HCT116 (cell line): ENCODE measurements around the gene ZNF814. TPM values are rescaled to one million over a fixed set of nuclear protein-coding genes. Genes with fewer than 3 reads are reported as not detected.

ENCODE experiments used
- ATAC-seq: fragments of 200-7000 bp; cut with Tn5 transposase; 2 replicates; pipeline ENCODE4 v1.9.1; 2020; ENCODE audit warnings: mild to moderate bottlenecking, moderate library complexity
- BruUV-seq: library from RNA; stranded (reverse); fragments of 400-500 nt; replicated peaks from 2 replicates; lab custom pipeline; 2021; lab: Mats Ljungman, UMichigan
- CTCF ChIA-PET: fragments of 300-600 bp; sonication (Branson Sonifier 250); formaldehyde crosslinking; loops from one replicate; lab custom pipeline; 2021; ENCODE audit warnings: antibody characterized with exemption; lab: Charles Lee
- POLR2A ChIA-PET: fragments of 300-600, 350-600 bp; sonication (Branson Sonifier 250); formaldehyde crosslinking; loops from one replicate; lab custom pipeline; 2021; ENCODE audit warnings: antibody characterized with exemption; lab: Charles Lee
- RAD21 ChIA-PET, 2 experiments: fragments of 300-600 bp; sonication (Branson Sonifier 250); formaldehyde crosslinking; loops; one replicate each; lab custom pipeline; 2023; ENCODE audit warnings: low total read pairs in 2 of 2; ENCODE audit not compliant: uncharacterized antibody in 2 of 2, unreplicated experiment in 2 of 2, low non-redundant PET in 1 of 2; lab: Charles Lee
- DNase-seq: peaks from one replicate; pipeline ENCODE4 v3.0.0-alpha.2; 2010; ENCODE audit warnings: low read depth, low spot score
- H2AFZ ChIP-seq: fragments of 200-600 bp; shearing (Covaris generic), sonication (generic); 2 replicates; pipeline ENCODE4 v1.6.1; 2017; ENCODE audit warnings: low read depth, mixed run types, mixed read lengths, antibody characterized with exemption, low read length; ENCODE audit not compliant: poor library complexity, severe bottlenecking
- H3K27ac ChIP-seq: 2 replicates; pipeline ENCODE4 v1.5.1; 2012; ENCODE audit warnings: low read depth, low read length
- H3K27me3 ChIP-seq: fragments of 200-600 bp; sonication (generic); 2 replicates; pipeline ENCODE4 v1.6.1; 2016; ENCODE audit warnings: mixed run types, low read length, mixed read lengths; ENCODE audit not compliant: insufficient read depth
- H3K36me3 ChIP-seq, 2 experiments: fragments of 200-500 bp in 1 of 2; fragments of 200-600 bp in 1 of 2; sonication (Bioruptor generic) in 1 of 2; sonication (generic) in 1 of 2; 2 replicates each; pipeline versions ENCODE4 v1.5.1 to v1.6.1; 2014 to 2016; ENCODE audit warnings: low read length in 2 of 2, inconsistent platforms in 1 of 2, mixed read lengths in 1 of 2, mixed run types in 1 of 2; ENCODE audit not compliant: insufficient read depth in 2 of 2, control insufficient read depth in 1 of 2
- H3K4me1 ChIP-seq, 2 experiments: fragments of 200-600 bp in 1 of 2; sonication (generic) in 1 of 2; 2 replicates each; pipeline versions ENCODE4 v1.5.1 to v1.6.1; 2012 to 2017; ENCODE audit warnings: low read length in 2 of 2, inconsistent platforms in 1 of 2, mild to moderate bottlenecking in 1 of 2, mixed read lengths in 1 of 2, mixed run types in 1 of 2, moderate library complexity in 1 of 2; ENCODE audit not compliant: insufficient read depth in 2 of 2, control insufficient read depth in 1 of 2
- H3K4me2 ChIP-seq: fragments of 200-600 bp; sonication (generic); 2 replicates; pipeline ENCODE4 v1.6.1; 2017; ENCODE audit warnings: mixed run types, low read length, mixed read lengths
- H3K4me3 ChIP-seq, 2 experiments: fragments of 200-600 bp in 1 of 2; sonication (generic) in 1 of 2; replicated peaks in 1 of 2; 2 replicates each; pipeline ENCODE4 v1.5.1; 2011 to 2016; ENCODE audit warnings: low read length in 2 of 2, control low read depth in 1 of 2, low read depth in 1 of 2, mild to moderate bottlenecking in 1 of 2, mixed read lengths in 1 of 2, mixed run types in 1 of 2
- H3K79me2 ChIP-seq: fragments of 200-600 bp; sonication (generic); 2 replicates; pipeline ENCODE4 v1.6.1; 2017; ENCODE audit warnings: mild to moderate bottlenecking, mixed run types, low read length, moderate library complexity, mixed read lengths; ENCODE audit not compliant: insufficient read depth
- H3K9ac ChIP-seq: fragments of 200-600 bp; sonication (generic); 2 replicates; pipeline ENCODE4 v1.6.1; 2016; ENCODE audit warnings: low read length, mixed read lengths
- H3K9me2 ChIP-seq: fragments of 200-600 bp; sonication (generic), shearing (Covaris generic); 2 replicates; pipeline ENCODE4 v1.6.1; 2017; ENCODE audit warnings: mixed run types, mild to moderate bottlenecking, moderate library complexity; ENCODE audit not compliant: insufficient read depth
- H3K9me3 ChIP-seq, 2 experiments: fragments of 200-500 bp in 1 of 2; fragments of 200-600 bp in 1 of 2; sonication (Bioruptor generic) in 1 of 2; sonication (generic) in 1 of 2; 2 replicates each; pipeline ENCODE4 v1.6.1; 2014 to 2017; ENCODE audit warnings: low read length in 2 of 2, mixed read lengths in 2 of 2, inconsistent platforms in 1 of 2, low read depth in 1 of 2, mild to moderate bottlenecking in 1 of 2, mixed run types in 1 of 2, moderate library complexity in 1 of 2; ENCODE audit not compliant: control insufficient read depth in 1 of 2, insufficient read depth in 1 of 2
- H4K20me1 ChIP-seq: fragments of 200-600 bp; sonication (generic), shearing (Covaris generic); 2 replicates; pipeline ENCODE4 v1.6.1; 2017; ENCODE audit warnings: mixed run types, mild to moderate bottlenecking, moderate library complexity; ENCODE audit not compliant: insufficient read depth
- CTCF ChIP-seq, 3 experiments: fragments of 200-600 bp in 1 of 3; sonication (generic) in 1 of 3; IDR thresholded peaks in 2 of 3; conservative IDR thresholded peaks in 1 of 3; 2 replicates each; pipeline ENCODE4 v1.5.1; 2012 to 2017; ENCODE audit warnings: low read depth in 2 of 3, low read length in 2 of 3, antibody characterized with exemption in 1 of 3, borderline replicate concordance in 1 of 3, control low read depth in 1 of 3, mild to moderate bottlenecking in 1 of 3, mixed read lengths in 1 of 3, mixed run types in 1 of 3, moderate library complexity in 1 of 3; ENCODE audit not compliant: insufficient read depth in 1 of 3
- EGR1 ChIP-seq: IDR thresholded peaks from 2 replicates; pipeline ENCODE4 v1.6.1; 2012; ENCODE audit warnings: low read depth
- EZH2 ChIP-seq: fragments of 200-600 bp; sonication (generic); IDR thresholded peaks from 2 replicates; pipeline ENCODE4 v1.6.1; 2017; ENCODE audit warnings: antibody characterized with exemption, mixed run types
- EZH2phosphoT487 ChIP-seq: fragments of 200-600 bp; IDR thresholded peaks from 2 replicates; pipeline ENCODE4 v1.6.1; 2018; ENCODE audit warnings: antibody characterized with exemption, borderline replicate concordance
- POLR2AphosphoS5 ChIP-seq: IDR thresholded peaks from 2 replicates; pipeline ENCODE4 v1.6.1; 2011; ENCODE audit warnings: mild to moderate bottlenecking, low read depth, low read length, moderate library complexity
- SP1 ChIP-seq: IDR thresholded peaks from 2 replicates; pipeline ENCODE4 v1.6.1; 2012; ENCODE audit warnings: low read depth
- SRF ChIP-seq: IDR thresholded peaks from 2 replicates; pipeline ENCODE4 v1.6.1; 2012; ENCODE audit warnings: low read depth
- YY1 ChIP-seq: IDR thresholded peaks from 2 replicates; pipeline ENCODE4 v1.6.1; 2011; ENCODE audit warnings: low read length, low read depth, moderate library complexity, mild to moderate bottlenecking; ENCODE audit not compliant: insufficient replicate concordance; ENCODE audit errors: extremely low read depth
- intact Hi-C: fragments of 100-400 bp; cut with micrococcal nuclease; formaldehyde crosslinking; loops from 2 replicates; pipeline ENCODE4 v1.10.0; 2022
- total RNA-seq: library from RNA; stranded (reverse); gene quantifications from one replicate; pipeline ENCODE4 v1.2.1, GENCODE V29; 2021; ENCODE audit not compliant: unreplicated experiment

ZNF814 gene
- total RNA-seq, 1 experiment from 2014 or later: 2.5 TPM

DNA sequence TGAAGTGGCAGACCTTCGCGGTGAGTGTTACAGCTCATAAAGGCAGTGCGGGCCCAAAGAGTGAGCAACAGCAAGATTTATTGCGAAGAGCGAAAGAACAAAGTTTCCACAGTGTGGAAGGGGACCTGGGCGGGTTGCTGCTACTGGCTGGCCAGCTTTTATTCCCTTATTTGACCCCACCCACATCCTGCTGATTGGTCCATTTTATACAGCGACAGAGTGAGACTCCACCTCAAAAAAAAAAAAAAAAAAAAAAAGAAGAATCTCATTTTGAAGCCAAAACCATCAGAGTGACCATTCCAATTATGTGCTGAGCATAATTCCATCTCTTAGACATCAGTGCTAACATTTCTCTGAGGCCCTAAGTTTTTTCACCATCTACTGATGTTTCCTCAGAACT, 72.2 kb downstream of the ZNF814 start:
- Histone ChIP-seq H3K79me2 (peaks cover 48% of the 10 kb centered on the region), H3K27me3 (no peaks in the 10 kb centered on the region), H3K9ac (no peak overlapping the region), H3K36me3 (peaks cover 0 to 7% of the 10 kb centered on the region in 2 experiments; a peak in 2 of 4 replicates), H3K9me3 (no peaks in the 10 kb centered on the region), H3K4me3 (no peak overlapping the region), H4K20me1 (no peaks in the 10 kb centered on the region), H3K4me2 (no peak overlapping the region), H3K27ac (no peak overlapping the region), H3K9me2 (no peaks in the 10 kb centered on the region), H2AFZ (no peak overlapping the region), H3K4me1 (peaks cover 0 to 25% of the 10 kb centered on the region in 2 experiments; a peak in 3 of 4 replicates)
- POLR2A ChIA-PET: no interaction called here
- no TSS peak for BruUV-seq
- RAD21 ChIA-PET: no interaction called here
- no peak for TF ChIP-seq EZH2
- no peak for TF ChIP-seq POLR2AphosphoS5
- TF ChIP-seq SP1: no peak
- TF ChIP-seq SRF: no peak
- no peak for TF ChIP-seq YY1
- TF ChIP-seq EGR1: no peak
- no peak for TF ChIP-seq CTCF (IDR thresholded peaks at IDR 0.05 in 2 of 3, conservative IDR thresholded peaks at IDR 0.05 in 1 of 3; ENCODE audit: borderline replicate concordance in 1 of 3, insufficient read depth in 1 of 3, low read depth in 2 of 3, low read length in 2 of 3)
- TF ChIP-seq EZH2phosphoT487: no peak
- DNase-seq: no peak
- intact Hi-C loops: loop anchor here (5.0 kb wide), 1 partner anchor 134 kb away; the partner anchor contains the start of gene ZNF551
- CTCF ChIA-PET: no interaction called here
- no peak for ATAC-seq
